Dedifferentiated amniotic fluid mesenchymal stem cell (primary cell): ENCODE results near the gene TMEM258.

Experiments used
- DNase-seq: peaks from one replicate; pipeline ENCODE4 v3.0.0-alpha.2; 2016; ENCODE audit errors: extremely low spot score

Gene TMEM258

DNA sequence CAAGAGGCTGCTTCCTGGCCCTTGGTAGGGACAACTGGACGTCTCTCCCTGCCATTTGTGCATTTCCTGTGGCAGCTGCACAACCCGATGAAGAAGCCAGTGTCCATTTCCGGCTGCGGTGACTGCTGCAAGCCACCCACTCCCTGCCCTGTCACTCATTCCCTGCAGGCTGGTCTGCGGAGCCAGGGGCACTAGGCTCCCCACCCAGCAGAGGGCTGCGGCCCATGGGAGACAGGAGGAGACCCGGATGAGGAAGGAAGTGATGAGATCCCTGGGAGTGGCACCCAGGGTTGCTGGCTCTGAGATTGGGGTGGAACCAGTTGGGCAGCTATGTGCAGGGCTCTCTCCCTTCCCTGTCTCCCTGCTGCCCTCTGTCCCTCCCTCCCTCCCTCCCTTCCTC lies 50.0 kb downstream of the TMEM258 start:
- DNase-seq: no peak

DNA sequence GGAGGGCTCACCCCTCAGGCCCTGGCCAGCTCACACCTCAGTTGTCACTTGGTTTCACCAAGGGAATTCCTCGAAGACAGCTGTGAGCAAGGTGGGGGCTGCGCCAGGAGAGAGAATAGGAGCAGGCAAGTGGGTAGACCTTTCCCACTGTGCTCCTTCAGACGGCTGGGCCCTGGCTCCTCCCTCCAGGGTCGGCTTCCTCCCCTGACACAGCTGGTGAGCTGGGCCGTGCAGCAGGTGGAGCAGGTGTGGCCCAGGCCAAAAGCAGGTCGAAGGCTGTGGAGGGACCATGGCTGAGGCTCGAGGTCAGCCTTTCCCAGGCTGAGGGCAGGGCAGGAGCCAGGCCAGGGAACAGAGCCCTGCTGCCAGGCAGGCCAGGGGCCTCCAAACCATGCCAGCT lies 52.4 kb downstream of the TMEM258 start:
- no peak for DNase-seq

DNA sequence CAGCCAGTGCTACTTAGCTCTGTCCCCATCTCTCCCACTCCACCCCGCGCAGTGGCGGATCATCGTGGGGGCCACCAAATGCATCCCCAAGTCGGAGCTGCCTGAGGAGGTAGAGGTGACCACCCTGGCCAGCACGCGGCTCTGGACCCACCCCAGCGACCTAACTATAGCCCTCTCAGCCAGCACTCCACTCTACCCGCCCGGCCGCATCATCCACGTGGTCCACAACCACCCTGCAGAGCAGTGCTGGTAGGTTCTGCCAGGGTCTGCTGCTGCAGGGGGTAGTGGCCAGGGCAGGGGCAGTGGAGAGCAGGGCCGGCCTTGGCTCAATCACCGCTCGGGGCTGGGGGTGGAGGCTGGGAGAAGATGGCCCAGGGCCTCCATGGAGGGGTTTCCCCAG lies 53.0 kb downstream of the TMEM258 start:
- DNase-seq: no peak
